KMS-11 (cell line): Measurements from ENCODE around the gene ROPN1L.

Source experiments
- H2AFZ ChIP-seq: fragments of 200-600 bp; sonication (generic); 2 replicates; pipeline ENCODE4 v1.6.1; 2016; ENCODE audit warnings: antibody characterized with exemption, mixed run types, low read depth
- H3K27ac ChIP-seq: fragments of 200-600 bp; sonication (generic); 2 replicates; pipeline ENCODE4 v1.6.1; 2016; ENCODE audit warnings: mild to moderate bottlenecking, mixed run types
- H3K27me3 ChIP-seq: fragments of 200-600 bp; sonication (generic); 2 replicates; pipeline ENCODE4 v1.6.1; 2017; ENCODE audit warnings: mild to moderate bottlenecking, low read depth, mixed run types, moderate library complexity; ENCODE audit not compliant: insufficient read depth
- H3K36me3 ChIP-seq: fragments of 200-600 bp; sonication (generic); 2 replicates; pipeline ENCODE4 v1.6.1; 2017; ENCODE audit warnings: mild to moderate bottlenecking, mixed run types; ENCODE audit not compliant: insufficient read depth
- H3K4me1 ChIP-seq: fragments of 200-600 bp; sonication (generic); 2 replicates; pipeline ENCODE4 v1.6.1; 2016; ENCODE audit warnings: mild to moderate bottlenecking, low read depth, mixed run types; ENCODE audit not compliant: poor library complexity, severe bottlenecking
- H3K4me2 ChIP-seq: fragments of 200-600 bp; sonication (generic); 2 replicates; pipeline ENCODE4 v1.7.0; 2016; ENCODE audit warnings: mild to moderate bottlenecking, mixed run types
- H3K4me3 ChIP-seq: fragments of 200-600 bp; sonication (generic); IDR thresholded peaks from 2 replicates; pipeline ENCODE4 v1.6.1; 2017; ENCODE audit warnings: low read depth, low read length, mixed read lengths; ENCODE audit not compliant: insufficient read depth
- H3K79me2 ChIP-seq: fragments of 200-600 bp; sonication (generic); 2 replicates; pipeline ENCODE4 v1.6.1; 2016; ENCODE audit warnings: low read depth, mixed run types; ENCODE audit not compliant: insufficient read depth
- H3K9ac ChIP-seq: fragments of 200-600 bp; sonication (generic); 2 replicates; pipeline ENCODE4 v1.6.1; 2016; ENCODE audit warnings: mild to moderate bottlenecking, mixed run types
- H4K20me1 ChIP-seq: fragments of 200-600 bp; sonication (generic); 2 replicates; pipeline ENCODE4 v1.6.1; 2016; ENCODE audit warnings: mild to moderate bottlenecking, mixed run types; ENCODE audit not compliant: insufficient read depth
- CTCF ChIP-seq: fragments of 200-600 bp; sonication (generic); conservative IDR thresholded peaks from 2 replicates; pipeline ENCODE4 v1.6.1; 2017; ENCODE audit warnings: low read depth, mild to moderate bottlenecking, antibody characterized with exemption, low read length, moderate library complexity, mixed read lengths

Gene ROPN1L

GRCh38 chr5:10453545-10453944, 11.9 kb downstream of the ROPN1L start:
- no peak overlapping the region for H3K9ac ChIP-seq
- H2AFZ ChIP-seq: no peak overlapping the region
- H3K27ac ChIP-seq: no peak overlapping the region
- no peak for TF ChIP-seq CTCF
- no peak overlapping the region for H3K4me2 ChIP-seq
- no peaks in the 10 kb centered on the region for H3K36me3 ChIP-seq
- H4K20me1 ChIP-seq: no peaks in the 10 kb centered on the region
- no peak overlapping the region for H3K4me3 ChIP-seq
- no peaks in the 10 kb centered on the region for H3K27me3 ChIP-seq
- H3K79me2 ChIP-seq: no peaks in the 10 kb centered on the region
- H3K4me1 ChIP-seq: no peaks in the 10 kb centered on the region

- Histone ChIP-seq H4K20me1 (no peaks in the 10 kb centered on the region), H3K36me3 (no peaks in the 10 kb centered on the region), H3K27me3 (no peaks in the 10 kb centered on the region), H3K4me2 (no peak overlapping the region), H3K79me2 (no peaks in the 10 kb centered on the region), H3K27ac (no peak overlapping the region), H3K4me3 (no peak overlapping the region), H3K4me1 (no peaks in the 10 kb centered on the region), H2AFZ (no peak overlapping the region), H3K9ac (no peak overlapping the region)
- no peak for TF ChIP-seq CTCF
These were observed 13.1 kb downstream of the ROPN1L start for GRCh38 chr5:10454591-10455276.

GRCh38 chr5:10455277-10455670, 13.6 kb downstream of the ROPN1L start:
- H3K4me1 ChIP-seq: no peaks in the 10 kb centered on the region
- no peak overlapping the region for H3K4me3 ChIP-seq
- no peaks in the 10 kb centered on the region for H4K20me1 ChIP-seq
- H2AFZ ChIP-seq: no peak overlapping the region
- no peak for TF ChIP-seq CTCF
- no peak overlapping the region for H3K9ac ChIP-seq
- no peaks in the 10 kb centered on the region for H3K27me3 ChIP-seq
- no peaks in the 10 kb centered on the region for H3K79me2 ChIP-seq
- H3K36me3 ChIP-seq: no peaks in the 10 kb centered on the region
- no peak overlapping the region for H3K27ac ChIP-seq
- H3K4me2 ChIP-seq: no peak overlapping the region

- TF ChIP-seq CTCF: no peak
- no peak overlapping the region for H2AFZ ChIP-seq
- no peaks in the 10 kb centered on the region for H3K4me1 ChIP-seq
- H3K4me2 ChIP-seq: no peak overlapping the region
- no peaks in the 10 kb centered on the region for H3K79me2 ChIP-seq
- H3K9ac ChIP-seq: no peak overlapping the region
- no peak overlapping the region for H3K27ac ChIP-seq
- no peaks in the 10 kb centered on the region for H4K20me1 ChIP-seq
- H3K4me3 ChIP-seq: no peak overlapping the region
- no peaks in the 10 kb centered on the region for H3K36me3 ChIP-seq
- H3K27me3 ChIP-seq: no peaks in the 10 kb centered on the region
These were observed 15.1 kb downstream of the ROPN1L start for GRCh38 chr5:10456583-10457420.
